Measurements from ENCODE around the gene FYTTD1.

Gene FYTTD1

GRCh38 chr3:197807969-197808587 lies 58.4 kb downstream of the FYTTD1 start:
- ATAC-seq (ENCODE audit: insufficient read depth, low read depth): no peak
- Histone ChIP-seq H3K9ac (ENCODE audit: low read depth, low read length) (no peak overlapping the region), H3K4me2 (ENCODE audit: insufficient read depth, low read length) (no peak overlapping the region), H3K36me3 (ENCODE audit: insufficient read depth, low read length) (no peaks in the 10 kb centered on the region), H2AFZ (ENCODE audit: low read depth, low read length) (no peak overlapping the region), H3K4me1 (ENCODE audit: insufficient read depth, low read length) (no peaks in the 10 kb centered on the region), H3K79me2 (ENCODE audit: insufficient read depth, low read length) (peaks cover 79% of the 10 kb centered on the region), H3K27me3 (ENCODE audit: insufficient read depth, low read length, poor library complexity) (no peaks in the 10 kb centered on the region), H3K27ac (ENCODE audit: low read length) (no peak overlapping the region), H4K20me1 (ENCODE audit: insufficient read depth, low read length) (no peaks in the 10 kb centered on the region; the same call in 1 of the 2 replicates), H3K9me3 (ENCODE audit: insufficient read depth, low read length, severe bottlenecking) (no peaks in the 10 kb centered on the region), H3K4me3 (ENCODE audit: low read depth in 1 of 2, low read length in 2 of 2) (no peak overlapping the region)
- TF ChIP-seq EZH2 (IDR thresholded peaks at IDR 0.05; ENCODE audit: borderline replicate concordance, low read depth, low read length, severe bottlenecking) (no peak), CTCF (IDR thresholded peaks at IDR 0.05; ENCODE audit: borderline replicate concordance, extremely low read depth, low read length, poor library complexity, severe bottlenecking) (no peak)
- DNase-seq: no peak

GRCh38 chr3:197809356-197810020 lies 59.8 kb downstream of the FYTTD1 start:
- H3K4me3 ChIP-seq (ENCODE audit: low read depth in 1 of 2, low read length in 2 of 2): no peak overlapping the region
- no peak overlapping the region for H2AFZ ChIP-seq (ENCODE audit: low read depth, low read length)
- no peaks in the 10 kb centered on the region for H3K36me3 ChIP-seq (ENCODE audit: insufficient read depth, low read length)
- H3K4me2 ChIP-seq (ENCODE audit: insufficient read depth, low read length): no peak overlapping the region
- H3K27me3 ChIP-seq (ENCODE audit: insufficient read depth, low read length, poor library complexity): no peaks in the 10 kb centered on the region
- H3K4me1 ChIP-seq (ENCODE audit: insufficient read depth, low read length): no peaks in the 10 kb centered on the region
- no peak overlapping the region for H3K9ac ChIP-seq (ENCODE audit: low read depth, low read length)
- H4K20me1 ChIP-seq (ENCODE audit: insufficient read depth, low read length): peaks cover 5% of the 10 kb centered on the region; the same call in 1 of the 2 replicates
- no peaks in the 10 kb centered on the region for H3K9me3 ChIP-seq (ENCODE audit: insufficient read depth, low read length, severe bottlenecking)
- H3K79me2 ChIP-seq (ENCODE audit: insufficient read depth, low read length): peaks cover 74% of the 10 kb centered on the region
- no peak overlapping the region for H3K27ac ChIP-seq (ENCODE audit: low read length)
- ATAC-seq (ENCODE audit: insufficient read depth, low read depth): no peak
- no peak for DNase-seq
- TF ChIP-seq EZH2 (IDR thresholded peaks at IDR 0.05; ENCODE audit: borderline replicate concordance, low read depth, low read length, severe bottlenecking): no peak
- TF ChIP-seq CTCF (IDR thresholded peaks at IDR 0.05; ENCODE audit: borderline replicate concordance, extremely low read depth, low read length, poor library complexity, severe bottlenecking): no peak

GRCh38 chr3:197810901-197811300 lies 61.2 kb downstream of the FYTTD1 start:
- H3K9ac ChIP-seq (ENCODE audit: low read depth, low read length): no peak overlapping the region
- H3K79me2 ChIP-seq (ENCODE audit: insufficient read depth, low read length): peaks cover 74% of the 10 kb centered on the region
- no peak overlapping the region for H2AFZ ChIP-seq (ENCODE audit: low read depth, low read length)
- DNase-seq (no peak), ATAC-seq (ENCODE audit: insufficient read depth, low read depth) (no peak)
- TF ChIP-seq CTCF (IDR thresholded peaks at IDR 0.05; ENCODE audit: borderline replicate concordance, extremely low read depth, low read length, poor library complexity, severe bottlenecking) (no peak), EZH2 (IDR thresholded peaks at IDR 0.05; ENCODE audit: borderline replicate concordance, low read depth, low read length, severe bottlenecking) (no peak)
- no peaks in the 10 kb centered on the region for H3K36me3 ChIP-seq (ENCODE audit: insufficient read depth, low read length)
- H3K4me1 ChIP-seq (ENCODE audit: insufficient read depth, low read length): no peaks in the 10 kb centered on the region
- no peaks in the 10 kb centered on the region for H3K9me3 ChIP-seq (ENCODE audit: insufficient read depth, low read length, severe bottlenecking)
- no peak overlapping the region for H3K27ac ChIP-seq (ENCODE audit: low read length)
- H3K27me3 ChIP-seq (ENCODE audit: insufficient read depth, low read length, poor library complexity): no peaks in the 10 kb centered on the region
- H4K20me1 ChIP-seq (ENCODE audit: insufficient read depth, low read length): peaks cover 5% of the 10 kb centered on the region; the same call in 1 of the 2 replicates
- no peak overlapping the region for H3K4me3 ChIP-seq (ENCODE audit: low read depth in 1 of 2, low read length in 2 of 2)
- no peak overlapping the region for H3K4me2 ChIP-seq (ENCODE audit: insufficient read depth, low read length)
